ENCODE results near the gene LRRC23. TPM values are rescaled to one million over a fixed set of nuclear protein-coding genes. Genes with fewer than 3 reads are reported as not detected.
A peak's percentile ranks its signal among the peaks of the same experiment; 100 is the strongest.

The LRRC23 gene
- total and polyA plus RNA-seq, 2 of the 4 experiments (the other 2 are of a cell fraction): 11.1 to 11.4 TPM

GRCh38 chr12:6957741-6958608, 53.4 kb downstream of the LRRC23 start:
- Histone ChIP-seq H3K27me3 (ENCODE audit: control insufficient read depth, insufficient read depth, low read length) (no peaks in the 10 kb centered on the region), H4K5ac (ENCODE audit: low read depth, low read length) (no peak overlapping the region), H2AFZ (replicated peaks; ENCODE audit: low read length, poor library complexity) (peak overlapping the region; percentile 23), H3K79me1 (ENCODE audit: low read depth in 1 of 2, low read length in 2 of 2) (no peaks in the 10 kb centered on the region), H3K4me1 (ENCODE audit: control insufficient read depth, insufficient read depth, low read length) (peaks cover 6% of the 10 kb centered on the region; the same call in 1 of the 2 replicates), H2BK20ac (ENCODE audit: low read depth, low read length) (no peak overlapping the region), H2BK15ac (ENCODE audit: low read depth, low read length) (no peak overlapping the region), H2AK9ac (replicated peaks; ENCODE audit: low read depth, low read length, poor library complexity) (no peak overlapping the region), H3K9ac (ENCODE audit: low read depth, low read length) (no peak overlapping the region), H3K36me3 (ENCODE audit: control insufficient read depth, insufficient read depth, low read length) (no peaks in the 10 kb centered on the region), H2BK5ac (ENCODE audit: low read depth, low read length, poor library complexity, severe bottlenecking) (no peak overlapping the region), H3K14ac (replicated peaks; ENCODE audit: low read depth, low read length) (no peak overlapping the region), H3K9me1 (ENCODE audit: insufficient read depth, low read length) (no peaks in the 10 kb centered on the region), H3K9me3 (ENCODE audit: control insufficient read depth, insufficient read depth, low read length) (no peaks in the 10 kb centered on the region), H3K56ac (ENCODE audit: extremely low read depth, insufficient read depth, low read length) (no peak overlapping the region), H2AK5ac (ENCODE audit: low read depth, low read length) (no peak overlapping the region), H4K91ac (ENCODE audit: insufficient read depth, low read depth, low read length) (no peak overlapping the region), H3K4me3 (ENCODE audit: insufficient read depth, low read depth, low read length) (no peak overlapping the region), H3K4me2 (ENCODE audit: low read depth, low read length) (no peak overlapping the region), H3K4ac (ENCODE audit: low read depth, low read length) (no peak overlapping the region), H4K20me1 (ENCODE audit: insufficient read depth, low read length) (no peaks in the 10 kb centered on the region), H3K23ac (ENCODE audit: low read depth, low read length) (no peak overlapping the region), H3K18ac (ENCODE audit: low read depth, low read length) (no peak overlapping the region), H4K8ac (ENCODE audit: low read depth in 2 of 2, low read length in 2 of 2) (no peak overlapping the region), H3K27ac (ENCODE audit: insufficient read depth, low read length) (no peak overlapping the region), H2BK120ac (ENCODE audit: low read depth, low read length) (no peak overlapping the region)
- 83% methylated on average over 13 of the region's 28 CpGs; no CpG with 5 or more reads in 1 of the 2 experiments for WGBS, 2 experiments (ENCODE audit: extremely low coverage in 2 of 2, insufficient read length in 1 of 2)
- dilution Hi-C loops (cut with HindIII; ENCODE audit: low sequenced_read_pairs, unreplicated experiment): no loop called here
- in situ Hi-C loops (cut with MboI; ENCODE audit: low sequenced_read_pairs): no loop called here
- POLR2A ChIA-PET (ENCODE audit: unreplicated experiment): no interaction called here
- no peak for DNase-seq
- no TSS peak for BruUV-seq (replicated peaks)
- TF ChIP-seq RFX5 (IDR thresholded peaks at IDR 0.05; ENCODE audit: low read depth, low read length) (no peak), FOS (IDR thresholded peaks at IDR 0.05; ENCODE audit: low read depth, low read length) (no peak), CEBPB (IDR thresholded peaks at IDR 0.05; ENCODE audit: low read depth, low read length) (no peak), CTCF (conservative IDR thresholded peaks at IDR 0.05; ENCODE audit: low read depth, low read length) (no peak), BHLHE40 (IDR thresholded peaks at IDR 0.05; ENCODE audit: low read depth, low read length) (no peak), RCOR1 (IDR thresholded peaks at IDR 0.05; ENCODE audit: insufficient replicate concordance, low read length) (no peak), POLR2A (IDR thresholded peaks at IDR 0.05; ENCODE audit: low read depth, low read length) (no peak), MAFK (IDR thresholded peaks at IDR 0.05; ENCODE audit: low read depth, low read length) (no peak), USF2 (IDR thresholded peaks at IDR 0.05; ENCODE audit: low read depth, low read length) (no peak), MAZ (IDR thresholded peaks at IDR 0.05; ENCODE audit: borderline replicate concordance, low read depth, low read length) (no peak)
- CTCF ChIA-PET: no interaction called here
- intact Hi-C loops (cut with micrococcal nuclease): no loop called here
- no peak for ATAC-seq (ENCODE audit: low read depth)
